ENCODE measurements around the gene CELA3A.
"Not testable (repeated sequence)": the region's sequence is repeated elsewhere in the genome, so short reads cannot be mapped to it uniquely, and the experiment has no call there.

GRCh38 chr1:21973948-21974347 lies 27.5 kb upstream of the CELA3A start:
- not testable (repeated sequence) for TF ChIP-seq CTCF (conservative IDR thresholded peaks at IDR 0.05; ENCODE audit: low read length); EZH2phosphoT487 (IDR thresholded peaks at IDR 0.05; ENCODE audit: borderline replicate concordance, low read depth, low read length)
